Measurements from ENCODE around the gene CLPTM1.

DNA sequence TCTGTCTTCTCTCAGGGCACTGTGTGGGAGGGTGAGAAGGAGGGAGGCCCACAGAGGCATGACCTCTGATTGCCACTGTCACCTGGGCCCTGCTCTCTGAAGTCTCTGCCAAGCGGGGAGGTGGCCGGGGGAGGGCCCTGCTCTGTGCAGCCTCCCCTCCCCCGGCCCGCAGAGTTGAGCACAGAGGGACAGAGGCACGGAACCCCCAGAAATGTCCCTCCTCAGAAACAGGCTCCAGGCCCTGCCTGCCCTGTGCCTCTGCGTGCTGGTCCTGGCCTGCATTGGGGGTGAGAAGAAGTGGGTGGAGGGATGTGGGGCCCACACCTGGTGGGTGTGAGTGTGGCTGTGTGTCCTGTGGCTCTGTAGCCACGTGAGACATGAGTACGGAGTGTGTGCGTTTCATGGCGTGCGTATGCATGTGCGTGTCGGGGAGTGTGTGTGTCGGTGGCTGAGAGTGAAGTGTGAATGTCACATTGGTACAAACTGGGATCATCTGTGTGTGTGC is 13.1 kb upstream of the CLPTM1 start, which contains the start of gene APOC4:
- TF ChIP-seq, protein P1, sequence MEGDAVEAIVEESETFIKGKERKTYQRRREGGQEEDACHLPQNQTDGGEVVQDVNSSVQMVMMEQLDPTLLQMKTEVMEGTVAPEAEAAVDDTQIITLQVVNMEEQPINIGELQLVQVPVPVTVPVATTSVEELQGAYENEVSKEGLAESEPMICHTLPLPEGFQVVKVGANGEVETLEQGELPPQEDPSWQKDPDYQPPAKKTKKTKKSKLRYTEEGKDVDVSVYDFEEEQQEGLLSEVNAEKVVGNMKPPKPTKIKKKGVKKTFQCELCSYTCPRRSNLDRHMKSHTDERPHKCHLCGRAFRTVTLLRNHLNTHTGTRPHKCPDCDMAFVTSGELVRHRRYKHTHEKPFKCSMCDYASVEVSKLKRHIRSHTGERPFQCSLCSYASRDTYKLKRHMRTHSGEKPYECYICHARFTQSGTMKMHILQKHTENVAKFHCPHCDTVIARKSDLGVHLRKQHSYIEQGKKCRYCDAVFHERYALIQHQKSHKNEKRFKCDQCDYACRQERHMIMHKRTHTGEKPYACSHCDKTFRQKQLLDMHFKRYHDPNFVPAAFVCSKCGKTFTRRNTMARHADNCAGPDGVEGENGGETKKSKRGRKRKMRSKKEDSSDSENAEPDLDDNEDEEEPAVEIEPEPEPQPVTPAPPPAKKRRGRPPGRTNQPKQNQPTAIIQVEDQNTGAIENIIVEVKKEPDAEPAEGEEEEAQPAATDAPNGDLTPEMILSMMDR (IDR thresholded peaks at IDR 0.05): no peak
- no peak for TF ChIP-seq POLR2A (IDR thresholded peaks at IDR 0.05)
